Duodenal mucosa (tissue), 2 donors: Measurements from ENCODE around the gene ZNF761.
"Not testable (repeated sequence)": the region's sequence is repeated elsewhere in the genome, so short reads cannot be mapped to it uniquely, and the experiment has no call there.

Experiments
- H3K27ac ChIP-seq: one replicate; pipeline ENCODE4 v1.7.0; 2013; ENCODE audit warnings: low read depth, low read length
- H3K27me3 ChIP-seq, 2 donors: one replicate each; pipeline ENCODE4 v1.7.0; 2013; ENCODE audit warnings: low read length in 2 of 2, control low read depth in 1 of 2; ENCODE audit not compliant: insufficient read depth in 2 of 2, control insufficient read depth in 1 of 2
- H3K36me3 ChIP-seq, 2 donors: one replicate each; pipeline ENCODE4 v1.7.0; 2013; ENCODE audit warnings: low read length in 2 of 2, control low read depth in 1 of 2; ENCODE audit not compliant: insufficient read depth in 2 of 2, control insufficient read depth in 1 of 2
- H3K4me1 ChIP-seq, 2 donors: one replicate each; pipeline ENCODE4 v1.7.0; 2013; ENCODE audit warnings: low read length in 2 of 2, control low read depth in 1 of 2; ENCODE audit not compliant: insufficient read depth in 2 of 2, control insufficient read depth in 1 of 2
- H3K4me3 ChIP-seq, 2 donors: one replicate each; pipeline ENCODE4 v1.7.0; 2013; ENCODE audit warnings: low read length in 2 of 2, low read depth in 1 of 2
- H3K9ac ChIP-seq, 2 donors: one replicate each; pipeline ENCODE4 v1.7.0; 2013; ENCODE audit warnings: low read length in 2 of 2, low read depth in 1 of 2
- H3K9me3 ChIP-seq, 2 donors: one replicate each; pipeline ENCODE4 v1.7.0; 2013; ENCODE audit warnings: low read length in 2 of 2, control low read depth in 1 of 2; ENCODE audit not compliant: control insufficient read depth in 1 of 2

ZNF761 gene

DNA sequence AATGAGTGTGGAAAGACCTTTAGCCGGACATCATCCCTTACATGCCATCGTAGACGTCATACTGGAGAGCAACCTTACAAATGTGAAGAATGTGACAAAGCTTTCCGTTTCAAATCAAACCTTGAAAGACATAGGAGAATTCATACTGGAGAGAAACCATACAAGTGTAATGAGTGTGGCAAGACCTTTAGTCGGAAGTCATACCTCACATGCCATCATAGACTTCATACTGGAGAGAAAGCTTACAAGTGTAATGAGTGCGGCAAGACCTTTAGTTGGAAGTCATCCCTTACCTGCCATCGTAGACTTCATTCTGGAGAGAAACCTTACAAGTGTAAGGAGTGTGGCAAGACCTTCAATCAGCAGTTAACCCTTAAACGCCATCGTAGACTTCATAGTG is 24.0 kb downstream of the ZNF761 start:
- Histone ChIP-seq H3K27ac (no peak overlapping the region), H3K9me3 (peaks cover 63 to 76% of the 10 kb centered on the region in 2 donors), H3K36me3 (peaks cover 25 to 46% of the 10 kb centered on the region in 2 donors), H3K4me3 (peak overlapping the region in 1 of 2 donors; percentile 9), H3K9ac (no peak overlapping the region), H3K4me1 (no peaks in the 10 kb centered on the region), H3K27me3 (no peaks in the 10 kb centered on the region)

DNA sequence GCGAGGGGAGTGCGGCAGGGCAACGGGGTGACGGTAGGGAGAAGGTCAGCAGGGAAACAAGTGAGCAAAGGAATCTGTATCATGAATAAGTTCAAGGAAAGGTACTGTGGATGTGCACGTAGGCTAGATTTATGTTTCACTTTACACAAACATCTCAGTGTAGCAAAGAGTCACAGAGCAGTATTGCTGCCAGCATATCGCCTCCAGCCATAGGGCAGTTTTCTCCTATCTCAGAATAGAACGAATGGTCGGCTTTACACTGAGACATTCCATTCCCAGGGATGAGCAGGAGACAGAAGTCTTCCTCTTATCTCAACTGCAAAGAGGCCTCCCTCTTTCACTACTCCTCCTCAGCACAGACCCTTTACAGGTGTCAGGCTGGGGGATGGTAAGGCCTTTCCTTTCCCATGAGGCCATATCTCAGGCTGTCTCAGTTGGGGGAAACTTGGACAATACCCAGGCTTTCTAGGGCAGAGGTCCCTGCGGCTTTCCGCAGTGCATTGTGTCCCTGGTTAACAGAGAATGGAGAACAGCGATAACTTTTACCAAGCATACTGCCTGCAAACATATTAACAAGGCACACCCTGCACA is 28.4 kb downstream of the ZNF761 start:
- H3K4me1 ChIP-seq, H3K9ac ChIP-seq, H3K27ac ChIP-seq, H3K36me3 ChIP-seq, H3K27me3 ChIP-seq, H3K4me3 ChIP-seq: not testable (repeated sequence)
- peaks cover 42 to 56% of the 10 kb centered on the region in 2 donors for H3K9me3 ChIP-seq

DNA sequence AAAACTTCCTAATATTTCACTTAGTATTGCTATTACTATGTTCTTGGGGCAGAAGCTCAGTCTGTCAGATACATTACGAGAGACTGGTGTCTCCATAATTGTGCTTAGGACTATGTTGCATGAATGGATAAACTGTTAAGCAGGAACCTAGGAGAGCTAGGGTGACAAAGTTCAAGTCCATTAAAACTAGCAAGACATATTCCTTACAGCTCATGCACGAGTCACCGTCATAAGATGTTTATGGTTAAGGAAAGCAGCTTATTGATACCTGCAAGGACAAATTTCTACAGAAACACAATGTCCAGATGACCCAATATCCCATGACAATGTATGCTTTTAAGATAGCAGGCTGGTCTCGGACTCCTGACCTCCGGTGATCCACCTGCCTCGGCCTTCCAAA is 30.1 kb downstream of the ZNF761 start:
- Histone ChIP-seq H3K4me3 (no peak overlapping the region), H3K27me3 (no peaks in the 10 kb centered on the region), H3K9ac (no peak overlapping the region), H3K27ac (no peak overlapping the region), H3K9me3 (peaks cover 27 to 40% of the 10 kb centered on the region in 2 donors), H3K36me3 (peaks cover 0 to 2% of the 10 kb centered on the region in 2 donors), H3K4me1 (no peaks in the 10 kb centered on the region)

DNA sequence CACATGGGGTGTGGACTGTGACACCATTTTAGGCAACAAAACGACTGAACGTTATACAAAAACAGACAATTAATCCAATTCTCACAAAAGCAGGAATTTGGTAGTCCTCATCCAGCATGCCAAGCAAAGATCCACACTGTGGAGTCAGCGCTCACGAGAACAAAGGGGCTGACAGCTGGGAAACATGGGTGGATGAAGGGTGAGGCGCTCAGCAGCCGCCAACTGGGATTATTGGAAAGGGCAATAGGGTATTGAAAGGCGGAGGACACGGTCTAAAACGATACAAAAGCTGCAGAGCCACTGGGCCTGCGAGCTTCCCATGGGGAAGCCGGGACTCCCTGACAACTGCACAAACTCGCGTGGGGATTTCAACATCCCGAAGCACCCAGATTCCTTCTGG is 31.1 kb downstream of the ZNF761 start:
- no peaks in the 10 kb centered on the region for H3K4me1 ChIP-seq
- peaks cover 17 to 30% of the 10 kb centered on the region in 2 donors for H3K9me3 ChIP-seq
- H3K9ac ChIP-seq = no peak overlapping the region
- no peak overlapping the region for H3K4me3 ChIP-seq
- no peak overlapping the region for H3K27ac ChIP-seq
- no peaks in the 10 kb centered on the region for H3K27me3 ChIP-seq
- H3K36me3 ChIP-seq = no peaks in the 10 kb centered on the region

DNA sequence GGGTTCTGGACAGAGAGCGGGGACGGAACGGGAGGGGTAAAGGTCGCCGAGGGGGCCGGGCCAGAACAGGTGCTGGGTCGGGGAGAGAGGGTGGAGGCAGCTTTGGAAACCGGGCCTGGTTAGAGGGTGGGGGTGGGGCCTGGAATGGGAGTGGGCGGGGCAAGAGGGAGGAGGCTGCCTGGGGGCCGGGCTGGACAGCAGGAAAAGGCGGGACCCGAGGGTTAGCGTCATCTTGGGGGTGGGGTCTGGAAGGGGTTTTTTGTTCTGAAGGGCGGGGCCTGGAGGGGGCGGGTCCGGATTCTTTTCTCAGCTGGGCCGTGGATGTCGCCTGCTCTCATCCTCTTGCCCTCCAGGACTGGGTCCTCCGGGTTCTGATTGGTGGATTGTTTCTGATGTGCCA is 31.5 kb downstream of the ZNF761 start:
- H3K4me3 ChIP-seq = no peak overlapping the region

DNA sequence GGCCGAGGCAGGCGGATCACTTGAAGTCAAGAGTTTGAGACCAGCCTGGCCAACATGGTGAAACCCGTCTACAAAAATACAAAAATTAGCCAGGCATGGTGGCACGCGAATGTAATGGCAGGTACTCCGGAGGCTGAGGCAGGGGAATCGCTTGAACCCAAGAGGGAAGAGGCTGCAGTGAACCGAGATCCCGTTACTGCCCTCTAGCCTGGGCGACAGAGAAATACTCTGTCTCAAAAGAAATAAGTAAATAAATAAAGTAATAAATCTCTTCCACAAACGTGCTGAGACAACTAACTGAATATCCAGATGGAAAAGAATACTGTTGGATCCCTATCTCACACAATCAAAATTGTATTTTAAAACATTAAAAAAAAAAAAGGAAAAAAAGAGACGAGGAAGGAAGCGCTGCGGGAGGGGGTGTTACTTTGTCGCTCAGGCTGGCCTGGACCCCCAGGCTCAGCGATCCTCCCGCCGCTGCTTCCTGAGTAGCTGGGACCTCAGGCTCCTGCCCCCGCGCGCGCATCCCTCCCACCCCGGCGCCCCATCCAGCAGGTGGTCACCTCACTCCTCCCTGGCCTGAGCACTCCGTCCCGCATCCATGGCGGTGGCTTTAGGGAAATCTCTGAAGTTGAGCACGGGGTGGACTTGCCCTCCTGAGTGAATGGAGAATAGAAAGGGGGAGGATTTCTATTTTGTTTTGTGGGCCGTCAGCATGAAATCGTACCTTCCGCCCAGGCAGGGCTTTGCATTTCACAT is 35.1 kb downstream of the ZNF761 start:
- Histone ChIP-seq H3K9ac (no peak overlapping the region), H3K27ac (no peak overlapping the region), H3K9me3 (peaks cover 4 to 6% of the 10 kb centered on the region in 2 donors)

More for the DNA sequence above, 31.5 kb downstream of the ZNF761 start:
- H3K27me3 ChIP-seq = no peaks in the 10 kb centered on the region
- H3K36me3 ChIP-seq = no peaks in the 10 kb centered on the region
- peaks cover 13 to 26% of the 10 kb centered on the region in 2 donors for H3K9me3 ChIP-seq
- no peak overlapping the region for H3K9ac ChIP-seq
- no peaks in the 10 kb centered on the region for H3K4me1 ChIP-seq
- H3K27ac ChIP-seq = no peak overlapping the region

DNA sequence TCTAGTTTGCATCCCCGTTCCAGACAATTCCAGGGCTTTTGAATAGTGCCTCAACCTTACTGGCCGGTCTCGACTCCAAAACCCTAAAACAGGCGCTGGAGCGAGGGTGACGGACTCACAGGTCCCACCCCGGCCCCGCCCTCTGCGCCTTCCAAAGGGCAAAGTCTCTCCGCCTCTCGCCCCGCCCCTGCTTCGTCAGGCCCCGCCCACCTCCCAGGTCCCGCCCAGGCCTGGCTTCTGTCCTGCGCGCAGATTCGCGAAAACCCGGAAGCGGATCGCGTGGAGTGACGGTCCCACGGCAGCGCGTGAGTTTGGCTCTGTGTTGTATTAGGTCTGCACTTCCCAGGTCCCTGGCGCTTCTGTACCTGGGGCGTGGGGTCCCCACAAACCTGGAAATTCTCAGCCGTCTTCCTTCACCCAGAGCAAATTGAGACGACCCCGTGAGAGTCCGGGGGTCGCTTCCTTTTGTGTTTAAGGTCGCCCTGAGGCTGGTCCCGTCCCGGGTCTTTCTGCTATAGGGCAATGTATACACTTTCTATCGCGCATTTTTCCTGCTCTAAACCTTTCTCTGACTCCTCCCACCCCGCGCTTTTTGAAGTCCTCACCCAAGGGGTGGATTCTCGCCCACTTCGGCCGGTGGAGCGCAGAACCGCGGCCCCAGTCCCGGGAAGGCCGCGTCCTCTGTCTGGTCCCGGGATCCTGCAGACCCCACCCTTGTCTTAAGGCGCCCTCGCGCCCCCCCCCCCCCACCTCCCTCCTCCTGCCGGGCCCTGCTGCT is 35.9 kb downstream of the ZNF761 start, which contains the start of gene ZNF813:
Gene ZNF813, plus strand, starts transcription at position 249 of the 778 bp plus-strand sequence. CDS start 16,090 bp downstream, outside the sequence.
- Histone ChIP-seq H3K4me1 (no peaks in the 10 kb centered on the region), H3K27me3 (no peaks in the 10 kb centered on the region), H3K9ac (peak within 1 kb of the TSS; percentile 74 to 81), H3K4me3 (peak within 1 kb of the TSS; percentile 86 to 90), H3K9me3 (peaks cover 4 to 8% of the 10 kb centered on the region in 2 donors), H3K36me3 (no peaks in the 10 kb centered on the region), H3K27ac (peak within 1 kb of the TSS; percentile 32)

More for the DNA sequence above, 35.1 kb downstream of the ZNF761 start:
- H3K27me3 ChIP-seq = no peaks in the 10 kb centered on the region
- H3K36me3 ChIP-seq = no peaks in the 10 kb centered on the region
- H3K4me1 ChIP-seq = no peaks in the 10 kb centered on the region
- H3K4me3 ChIP-seq = peak overlapping the region; percentile 86 to 90

DNA sequence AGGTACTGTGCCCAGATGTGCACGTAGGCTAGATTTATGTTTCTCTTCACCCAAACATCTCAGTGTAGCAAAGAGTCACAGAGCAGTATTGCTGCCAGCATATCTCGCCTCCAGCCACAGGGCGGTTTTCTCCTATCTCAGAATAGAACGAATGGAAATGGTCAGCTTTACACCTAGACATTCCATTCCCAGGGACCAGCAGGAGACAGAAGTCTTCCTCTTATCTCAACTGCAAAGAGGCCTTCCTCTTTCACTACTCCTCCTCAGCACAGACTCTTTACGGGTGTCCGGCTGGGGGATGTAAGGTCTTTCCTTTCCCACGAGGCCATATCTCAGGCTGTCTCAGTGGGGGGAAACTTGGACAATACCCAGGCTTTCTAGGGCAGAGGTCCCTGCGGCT is 36.8 kb downstream of the ZNF761 start:
- H3K27ac ChIP-seq, H3K9ac ChIP-seq, H3K9me3 ChIP-seq, H3K27me3 ChIP-seq, H3K36me3 ChIP-seq, H3K4me1 ChIP-seq: not testable (repeated sequence)
- H3K4me3 ChIP-seq = peak overlapping the region; percentile 86 to 90

DNA sequence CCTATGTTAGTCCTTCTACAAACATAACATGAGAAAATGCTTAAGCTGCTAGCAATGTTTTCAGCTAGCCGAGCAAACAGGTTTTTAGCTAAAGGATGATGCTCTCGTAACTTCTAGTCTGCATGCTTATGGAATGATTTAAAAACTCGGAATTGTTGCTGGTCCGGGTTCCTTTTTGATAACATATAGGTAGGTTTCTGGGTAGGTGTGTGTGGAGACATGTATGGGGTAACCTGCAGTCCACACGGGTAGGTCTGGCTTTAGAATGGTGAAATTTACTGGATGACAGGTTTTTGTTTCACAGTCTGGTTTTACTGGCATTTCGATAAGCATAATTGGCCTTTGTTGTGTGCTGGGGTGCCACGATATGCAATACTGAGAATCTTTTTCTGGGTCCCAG is 40.1 kb downstream of the ZNF761 start:
- Histone ChIP-seq H3K4me3 (no peak overlapping the region), H3K27me3 (no peaks in the 10 kb centered on the region), H3K27ac (no peak overlapping the region), H3K9me3 (peaks cover 17 to 18% of the 10 kb centered on the region in 2 donors), H3K36me3 (peaks cover 5 to 12% of the 10 kb centered on the region in 2 donors), H3K4me1 (no peaks in the 10 kb centered on the region), H3K9ac (no peak overlapping the region)

DNA sequence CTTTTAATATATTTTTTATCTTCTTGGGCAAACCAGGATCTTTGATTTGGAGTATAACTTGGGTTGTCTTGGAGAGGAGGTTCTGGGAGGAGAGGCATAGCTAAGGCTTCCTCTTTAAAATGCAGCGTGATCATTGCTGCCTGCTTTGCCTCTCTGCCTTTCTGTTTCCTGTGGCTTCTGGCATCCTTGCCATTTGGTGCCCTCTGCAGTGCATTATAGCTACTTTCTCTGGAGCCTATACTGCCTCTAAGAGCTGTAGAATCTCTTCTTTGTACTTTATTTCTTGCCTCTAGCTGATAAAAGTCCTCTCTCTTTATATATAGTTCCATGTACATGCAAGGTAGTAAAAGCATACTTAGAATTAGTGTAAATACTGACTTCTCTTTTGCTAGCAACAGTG is 43.0 kb downstream of the ZNF761 start:
- not testable (repeated sequence) for H3K9ac ChIP-seq, H3K27ac ChIP-seq, H3K4me3 ChIP-seq, H3K27me3 ChIP-seq, H3K4me1 ChIP-seq
- Histone ChIP-seq H3K9me3 (peaks cover 30 to 38% of the 10 kb centered on the region in 2 donors), H3K36me3 (peaks cover 15 to 29% of the 10 kb centered on the region in 2 donors)
